Ishikawa (cell line): ENCODE results near the gene PDE10A.

ENCODE experiments used
- CEBPB ChIP-seq: IDR thresholded peaks from 2 replicates; pipeline ENCODE4 v1.6.1; 2012
- CREB1 ChIP-seq: IDR thresholded peaks from 2 replicates; pipeline ENCODE4 v1.6.1; 2012; ENCODE audit warnings: low read depth
- EGR1 ChIP-seq: IDR thresholded peaks from 2 replicates; pipeline ENCODE4 v1.6.1; 2012
- EP300 ChIP-seq: IDR thresholded peaks from 2 replicates; pipeline ENCODE4 v1.6.1; 2012; ENCODE audit warnings: borderline replicate concordance
- FOXM1 ChIP-seq: IDR thresholded peaks from 2 replicates; pipeline ENCODE4 v1.6.1; 2012; ENCODE audit warnings: low read depth, borderline replicate concordance
- MAX ChIP-seq: IDR thresholded peaks from 2 replicates; pipeline ENCODE4 v1.6.1; 2012
- NFIC ChIP-seq: IDR thresholded peaks from 2 replicates; pipeline ENCODE4 v1.6.1; 2012
- RAD21 ChIP-seq: IDR thresholded peaks from 2 replicates; pipeline ENCODE4 v1.6.1; 2012; ENCODE audit warnings: low read depth
- REST ChIP-seq: IDR thresholded peaks from 2 replicates; pipeline ENCODE4 v1.6.1; 2012; ENCODE audit warnings: low read depth, mild to moderate bottlenecking
- TAF1 ChIP-seq: IDR thresholded peaks from 2 replicates; pipeline ENCODE4 v1.6.1; 2012; ENCODE audit warnings: low read depth, mild to moderate bottlenecking
- TCF12 ChIP-seq: IDR thresholded peaks from 2 replicates; pipeline ENCODE4 v1.6.1; 2012; ENCODE audit warnings: low read depth
- TEAD4 ChIP-seq: IDR thresholded peaks from 2 replicates; pipeline ENCODE4 v1.6.1; 2012
- USF1 ChIP-seq: IDR thresholded peaks from 2 replicates; pipeline ENCODE4 v1.6.1; 2012
- YY1 ChIP-seq: IDR thresholded peaks from 2 replicates; pipeline ENCODE4 v1.6.1; 2012; ENCODE audit warnings: low read depth
- ZBTB7A ChIP-seq: IDR thresholded peaks from 2 replicates; pipeline ENCODE4 v1.6.1; 2012; ENCODE audit warnings: low read depth

The PDE10A gene

GRCh38 chr6:165663377-165663735 lies 315 bp upstream of the PDE10A start:
- no peak for TF ChIP-seq FOXM1
- TF ChIP-seq NFIC: no peak
- no peak for TF ChIP-seq USF1
- TF ChIP-seq ZBTB7A: no peak
- TF ChIP-seq TAF1: no peak
- no peak for TF ChIP-seq TEAD4
- TF ChIP-seq TCF12: no peak
- no peak for TF ChIP-seq CEBPB
- TF ChIP-seq RAD21: no peak
- TF ChIP-seq CREB1: no peak
- no peak for TF ChIP-seq EGR1
- no peak for TF ChIP-seq REST
- TF ChIP-seq MAX: no peak
- TF ChIP-seq EP300: no peak

GRCh38 chr6:165662041-165662748 lies 846 bp downstream of the PDE10A start:
- TF ChIP-seq EGR1: no peak
- TF ChIP-seq NFIC: no peak

- TF ChIP-seq TEAD4: no peak
- no peak for TF ChIP-seq EGR1
- no peak for TF ChIP-seq FOXM1
- no peak for TF ChIP-seq TCF12
- TF ChIP-seq RAD21: no peak
- TF ChIP-seq TAF1: no peak
- TF ChIP-seq USF1: no peak
Measured at GRCh38 chr6:165661664-165662025, 1.4 kb downstream of the PDE10A start.

GRCh38 chr6:165660857-165661663 lies 2.0 kb downstream of the PDE10A start:
- TF ChIP-seq TAF1 (no peak), CEBPB (no peak), TEAD4 (no peak), MAX (no peak), EP300 (no peak), NFIC (no peak), RAD21 (no peak), EGR1 (no peak), TCF12 (no peak), USF1 (no peak), ZBTB7A (no peak), REST (no peak), YY1 (no peak), CREB1 (no peak), FOXM1 (no peak)

- TF ChIP-seq FOXM1 (no peak), EGR1 (no peak), CREB1 (no peak), YY1 (no peak), NFIC (no peak)
Measured at GRCh38 chr6:165659945-165660856, 2.8 kb downstream of the PDE10A start.
